Coronary artery (tissue), 2 donors: ENCODE results near the gene SREBF2.
"Not testable (repeated sequence)": the region's sequence is repeated elsewhere in the genome, so short reads cannot be mapped to it uniquely, and the experiment has no call there.

Experiments used
- DNase-seq: peaks from one replicate; pipeline ENCODE4 v3.0.0-alpha.2; 2017; ENCODE audit warnings: low spot score
- H3K27ac ChIP-seq, 2 donors: fragments of 200-600 bp; sonication (generic); one replicate each; pipeline ENCODE4 v1.5.1; 2016 to 2019
- H3K4me3 ChIP-seq: fragments of 200-600 bp; sonication (generic); 2 replicates; pipeline ENCODE4 v1.5.1; 2016; ENCODE audit warnings: mild to moderate bottlenecking, moderate library complexity
- CTCF ChIP-seq: fragments of 200-600 bp; sonication (generic); IDR thresholded peaks from one replicate; pipeline ENCODE4 v1.5.1; 2019; ENCODE audit warnings: antibody characterized with exemption

The SREBF2 gene

GRCh38 chr22:41833369-41834004 lies 582 bp downstream of the SREBF2 start:
- DNase-seq: peak; percentile 79
- TF ChIP-seq CTCF: no peak

GRCh38 chr22:41834005-41834944 lies 1.4 kb downstream of the SREBF2 start:
- no peak for DNase-seq
- Histone ChIP-seq H3K4me3 (peak overlapping the region; percentile 94), H3K27ac (peak overlapping the region; percentile 90 to 91)
- TF ChIP-seq CTCF: no peak

More at GRCh38 chr22:41833369-41834004, 582 bp downstream of the SREBF2 start:
- peak overlapping the region; percentile 94 for H3K4me3 ChIP-seq
- H3K27ac ChIP-seq: peak overlapping the region; percentile 90 to 91

GRCh38 chr22:41835462-41835861 lies 2.6 kb downstream of the SREBF2 start:
- H3K4me3 ChIP-seq, H3K27ac ChIP-seq, DNase-seq: not testable (repeated sequence)

GRCh38 chr22:41836551-41836950 lies 3.6 kb downstream of the SREBF2 start:
- no peak overlapping the region for H3K4me3 ChIP-seq
- no peak for TF ChIP-seq CTCF
- DNase-seq: no peak
- no peak overlapping the region for H3K27ac ChIP-seq

GRCh38 chr22:41838842-41839618 lies 6.1 kb downstream of the SREBF2 start:
- no peak for DNase-seq
- no peak for TF ChIP-seq CTCF
- no peak overlapping the region for H3K27ac ChIP-seq
- no peak overlapping the region for H3K4me3 ChIP-seq

GRCh38 chr22:41840216-41840615 lies 7.3 kb downstream of the SREBF2 start:
- no peak overlapping the region for H3K27ac ChIP-seq
- DNase-seq: no peak

More at GRCh38 chr22:41840216-41840615, 7.3 kb downstream of the SREBF2 start:
- TF ChIP-seq CTCF: no peak
- H3K4me3 ChIP-seq: no peak overlapping the region
